GM18505 (cell line): ENCODE data around the gene NEUROD1.

ENCODE experiments used
- ATAC-seq: cut with Tn5 transposase; IDR thresholded peaks from one replicate; pipeline ENCODE4 v1.9.1; 2021; ENCODE audit not compliant: unreplicated experiment
- POLR2A ChIP-seq: IDR thresholded peaks from 4 replicates; pipeline ENCODE4 v1.6.1; 2011; ENCODE audit warnings: borderline replicate concordance; ENCODE audit not compliant: insufficient read depth, insufficient read length; ENCODE audit errors: extremely low read depth

The NEUROD1 gene

GRCh38 chr2:181684454-181685149 lies 4.3 kb upstream of the NEUROD1 start:
- no peak for ATAC-seq
- no peak for TF ChIP-seq POLR2A

- TF ChIP-seq POLR2A, result no peak
- ATAC-seq, result no peak
These were observed 3.5 kb upstream of the NEUROD1 start for GRCh38 chr2:181683518-181684453.

GRCh38 chr2:181682795-181683517 lies 2.6 kb upstream of the NEUROD1 start:
- no peak for ATAC-seq
- no peak for TF ChIP-seq POLR2A

- ATAC-seq, result no peak
These were observed 1.9 kb upstream of the NEUROD1 start for GRCh38 chr2:181682026-181682789.

GRCh38 chr2:181680937-181681811 lies 857 bp upstream of the NEUROD1 start:
- no peak for ATAC-seq
- TF ChIP-seq POLR2A, result no peak

More at GRCh38 chr2:181682026-181682789, 1.9 kb upstream of the NEUROD1 start:
- TF ChIP-seq POLR2A, result no peak

GRCh38 chr2:181679544-181679979 lies 755 bp downstream of the NEUROD1 start:
- no peak for TF ChIP-seq POLR2A
- ATAC-seq, result no peak

- no peak for ATAC-seq
- TF ChIP-seq POLR2A, result no peak
These were observed 1.3 kb downstream of the NEUROD1 start for GRCh38 chr2:181678861-181679543.

GRCh38 chr2:181677912-181678586 lies 2.3 kb downstream of the NEUROD1 start:
- no peak for TF ChIP-seq POLR2A
- no peak for ATAC-seq

GRCh38 chr2:181675254-181675653 lies 5.1 kb downstream of the NEUROD1 start:
- ATAC-seq, result no peak
- TF ChIP-seq POLR2A, result no peak

- TF ChIP-seq POLR2A, result no peak
- ATAC-seq, result no peak
These were observed 5.9 kb downstream of the NEUROD1 start for GRCh38 chr2:181674461-181674860.

GRCh38 chr2:181673173-181673572 lies 7.1 kb downstream of the NEUROD1 start:
- ATAC-seq, result no peak
- TF ChIP-seq POLR2A, result no peak
